IMR-90 (cell line): ENCODE measurements around the gene MRPL28. TPM values are rescaled to one million over a fixed set of nuclear protein-coding genes. Genes with fewer than 3 reads are reported as not detected.

Experiments used
- ATAC-seq: fragments of 200-7000 bp; cut with Tn5 transposase; 2 replicates; pipeline ENCODE4 v1.9.1; 2020; ENCODE audit warnings: low read depth, mild to moderate bottlenecking, moderate library complexity
- BruUV-seq: library from RNA; stranded (reverse); fragments of 400-500 nt; replicated peaks from 2 replicates; lab custom pipeline; 2021; lab: Mats Ljungman, UMichigan
- CTCF ChIA-PET: fragments of 300-600 bp; formaldehyde crosslinking; extraction: SDS; loops from one replicate; lab custom pipeline; 2021; ENCODE audit warnings: antibody characterized with exemption; lab: Yijun Ruan, JAX
- POLR2A ChIA-PET: fragments of 300-600 bp; sonication (Branson Sonifier 250); formaldehyde crosslinking; loops from one replicate; lab custom pipeline; 2022; ENCODE audit warnings: antibody characterized with exemption; ENCODE audit not compliant: unreplicated experiment; lab: Charles Lee
- DNase-seq: peaks from one replicate; pipeline ENCODE4 v3.0.0; 2013
- H2AFZ ChIP-seq: replicated peaks from 2 replicates; pipeline ENCODE3; 2013; ENCODE audit warnings: low read length, mild to moderate bottlenecking; ENCODE audit not compliant: poor library complexity
- H2AK5ac ChIP-seq: 2 replicates; pipeline ENCODE4 v1.6.1; 2013; ENCODE audit warnings: low read depth, low read length, inconsistent platforms
- H2AK9ac ChIP-seq: replicated peaks from 2 replicates; pipeline ENCODE3; 2013; ENCODE audit warnings: mild to moderate bottlenecking, low read depth, low read length, moderate library complexity; ENCODE audit not compliant: poor library complexity
- H2BK120ac ChIP-seq: 2 replicates; pipeline ENCODE4 v1.6.1; 2013; ENCODE audit warnings: low read depth, low read length, inconsistent platforms
- H2BK15ac ChIP-seq: 3 replicates; pipeline ENCODE4 v1.6.1; 2013; ENCODE audit warnings: low read depth, low read length, inconsistent platforms
- H2BK20ac ChIP-seq: 2 replicates; pipeline ENCODE4 v1.6.1; 2013; ENCODE audit warnings: low read depth, mild to moderate bottlenecking, inconsistent platforms, low read length, moderate library complexity
- H2BK5ac ChIP-seq: 2 replicates; pipeline ENCODE4 v1.6.1; 2013; ENCODE audit warnings: mild to moderate bottlenecking, low read depth, low read length, inconsistent platforms; ENCODE audit not compliant: poor library complexity, severe bottlenecking
- H3K14ac ChIP-seq: replicated peaks from 2 replicates; pipeline ENCODE4 v1.6.1; 2013; ENCODE audit warnings: low read depth, low read length, inconsistent platforms
- H3K18ac ChIP-seq: 2 replicates; pipeline ENCODE4 v1.6.1; 2013; ENCODE audit warnings: low read depth, low read length, control low read depth
- H3K23ac ChIP-seq: 2 replicates; pipeline ENCODE4 v1.6.1; 2013; ENCODE audit warnings: low read depth, low read length, inconsistent platforms
- H3K27ac ChIP-seq: 2 replicates; pipeline ENCODE4 v1.5.1; 2013; ENCODE audit warnings: mild to moderate bottlenecking, control low read depth, low read length; ENCODE audit not compliant: insufficient read depth
- H3K27me3 ChIP-seq: 2 replicates; pipeline ENCODE4 v1.6.1; 2013; ENCODE audit warnings: low read length; ENCODE audit not compliant: control insufficient read depth, insufficient read depth
- H3K36me3 ChIP-seq: 2 replicates; pipeline ENCODE4 v1.6.1; 2013; ENCODE audit warnings: low read length, mixed read lengths; ENCODE audit not compliant: control insufficient read depth, insufficient read depth
- H3K4ac ChIP-seq: 2 replicates; pipeline ENCODE4 v1.6.1; 2013; ENCODE audit warnings: low read depth, low read length, inconsistent platforms
- H3K4me1 ChIP-seq: 2 replicates; pipeline ENCODE4 v1.6.1; 2013; ENCODE audit warnings: low read length, mixed read lengths; ENCODE audit not compliant: control insufficient read depth, insufficient read depth
- H3K4me2 ChIP-seq: 2 replicates; pipeline ENCODE4 v1.6.1; 2013; ENCODE audit warnings: low read depth, mild to moderate bottlenecking, control low read depth, low read length, moderate library complexity
- H3K4me3 ChIP-seq: 2 replicates; pipeline ENCODE4 v1.5.1; 2013; ENCODE audit warnings: low read depth, mild to moderate bottlenecking, control low read depth, low read length, moderate library complexity; ENCODE audit not compliant: insufficient read depth
- H3K56ac ChIP-seq: 2 replicates; pipeline ENCODE4 v1.6.1; 2013; ENCODE audit warnings: low read length, inconsistent platforms; ENCODE audit not compliant: insufficient read depth; ENCODE audit errors: extremely low read depth
- H3K79me1 ChIP-seq, 2 experiments: 2 replicates each; pipeline ENCODE4 v1.6.1; 2013; ENCODE audit warnings: low read length in 2 of 2, inconsistent platforms in 1 of 2, low read depth in 1 of 2
- H3K9ac ChIP-seq: 2 replicates; pipeline ENCODE4 v1.6.1; 2013; ENCODE audit warnings: low read depth, low read length, control low read depth
- H3K9me1 ChIP-seq: 2 replicates; pipeline ENCODE4 v1.6.1; 2013; ENCODE audit warnings: low read length, inconsistent platforms; ENCODE audit not compliant: insufficient read depth
- H3K9me3 ChIP-seq: 2 replicates; pipeline ENCODE4 v1.6.1; 2013; ENCODE audit warnings: low read length; ENCODE audit not compliant: control insufficient read depth, insufficient read depth
- H4K20me1 ChIP-seq: 2 replicates; pipeline ENCODE4 v1.6.1; 2013; ENCODE audit warnings: low read length, inconsistent platforms; ENCODE audit not compliant: insufficient read depth
- H4K5ac ChIP-seq: 2 replicates; pipeline ENCODE4 v1.6.1; 2013; ENCODE audit warnings: mild to moderate bottlenecking, low read depth, low read length, control low read depth
- H4K8ac ChIP-seq, 2 experiments: 2 replicates each; pipeline ENCODE4 v1.6.1; 2013; ENCODE audit warnings: low read depth in 2 of 2, low read length in 2 of 2, control low read depth in 1 of 2, inconsistent platforms in 1 of 2
- H4K91ac ChIP-seq: 2 replicates; pipeline ENCODE4 v1.6.1; 2013; ENCODE audit warnings: low read depth, low read length, inconsistent platforms; ENCODE audit not compliant: insufficient read depth
- CEBPB ChIP-seq: IDR thresholded peaks from 2 replicates; pipeline ENCODE4 v1.6.1; 2012; ENCODE audit warnings: low read depth, low read length, improper control_type of control experiment
- FOS ChIP-seq: fragments of 150-350 bp; IDR thresholded peaks from 2 replicates; pipeline ENCODE4 v1.6.1; 2016; ENCODE audit warnings: low read depth, low read length
- MAFK ChIP-seq: IDR thresholded peaks from 2 replicates; pipeline ENCODE4 v1.6.1; 2012; ENCODE audit warnings: low read depth, low read length, improper control_type of control experiment
- MAZ ChIP-seq: IDR thresholded peaks from 2 replicates; pipeline ENCODE4 v1.6.1; 2012; ENCODE audit warnings: low read depth, mild to moderate bottlenecking, low read length, improper control_type of control experiment, moderate library complexity, borderline replicate concordance
- MXI1 ChIP-seq: IDR thresholded peaks from 2 replicates; pipeline ENCODE4 v1.6.1; 2012; ENCODE audit warnings: low read depth, mild to moderate bottlenecking, low read length, moderate library complexity, borderline replicate concordance
- NFE2L2 ChIP-seq: fragments of 150-350 bp; IDR thresholded peaks from 2 replicates; pipeline ENCODE4 v1.6.1; 2016; ENCODE audit warnings: low read depth, mild to moderate bottlenecking, low read length
- POLR2A ChIP-seq: IDR thresholded peaks from 2 replicates; pipeline ENCODE4 v1.6.1; 2012; ENCODE audit warnings: mild to moderate bottlenecking, low read depth, low read length
- RAD21 ChIP-seq: IDR thresholded peaks from 2 replicates; pipeline ENCODE4 v1.6.1; 2012; ENCODE audit warnings: low read length, improper control_type of control experiment
- RCOR1 ChIP-seq: IDR thresholded peaks from 2 replicates; pipeline ENCODE4 v1.6.1; 2012; ENCODE audit warnings: mild to moderate bottlenecking, low read length, improper control_type of control experiment; ENCODE audit not compliant: insufficient replicate concordance
- SMC3 ChIP-seq: fragments of 150-350 bp; IDR thresholded peaks from 2 replicates; pipeline ENCODE4 v1.6.1; 2016; ENCODE audit warnings: low read depth, mild to moderate bottlenecking, antibody characterized with exemption, low read length, moderate library complexity
- WGBS, 2 experiments: methylation state at CpG; one replicate each; pipeline versions ENCODE4 v1.1.5 to v1.1.7; 2013; ENCODE audit warnings: missing lambda C conversion rate in 2 of 2; ENCODE audit not compliant: insufficient read length in 1 of 2; ENCODE audit errors: extremely low coverage in 2 of 2; 5-methylcytosine and 5-hydroxymethylcytosine counted together
- dilution Hi-C: fragments of 300-500 bp; cut with HindIII; formaldehyde crosslinking; loops from one replicate; pipeline ENCODE4 v1.14.3; 2018; ENCODE audit warnings: low sequenced_read_pairs; ENCODE audit not compliant: unreplicated experiment
- in situ Hi-C: fragments of 300-500 bp; cut with MboI; formaldehyde crosslinking; loops from 3 replicates; pipeline ENCODE4 v1.14.3; 2019; ENCODE audit warnings: low sequenced_read_pairs, inconsistent platforms, mixed read lengths
- intact Hi-C: fragments of 100-400 bp; cut with micrococcal nuclease; formaldehyde crosslinking; loops from 2 replicates; pipeline ENCODE4 v1.10.0; 2022
- polyA plus RNA-seq, 3 experiments: library from polyadenylated mRNA; depleted of rRNA; stranded (reverse); fragments of >200 nt; gene quantifications; 2 replicates each; pipeline ENCODE4 v1.2.3, GENCODE V29; 2012; ENCODE audit warnings: low replicate concordance in 1 of 3
- total RNA-seq: library from RNA; depleted of rRNA; stranded (reverse); fragments of >200 nt; gene quantifications from 2 replicates; pipeline ENCODE4 v1.2.3, GENCODE V29; 2012
- TF ChIP-seq, protein P1 (sequence below): fragments of 150-350 bp; IDR thresholded peaks from 2 replicates; pipeline ENCODE4 v1.6.1; 2017; ENCODE audit warnings: mild to moderate bottlenecking, antibody characterized with exemption, low read length, low read depth
- TF ChIP-seq, protein P2 (sequence below): fragments of 150-350 bp; IDR thresholded peaks from 2 replicates; pipeline ENCODE4 v1.6.1; 2016; ENCODE audit warnings: low read depth, mild to moderate bottlenecking, low read length, moderate library complexity, borderline replicate concordance
- TF ChIP-seq, protein P3 (sequence below): conservative IDR thresholded peaks from 2 replicates; pipeline ENCODE4 v1.5.1; 2012; ENCODE audit warnings: mild to moderate bottlenecking, low read depth, low read length, improper control_type of control experiment

The MRPL28 gene
- total and polyA plus RNA-seq, 2 of the 4 experiments (the other 2 are of a cell fraction), result 104 to 181 TPM

DNA sequence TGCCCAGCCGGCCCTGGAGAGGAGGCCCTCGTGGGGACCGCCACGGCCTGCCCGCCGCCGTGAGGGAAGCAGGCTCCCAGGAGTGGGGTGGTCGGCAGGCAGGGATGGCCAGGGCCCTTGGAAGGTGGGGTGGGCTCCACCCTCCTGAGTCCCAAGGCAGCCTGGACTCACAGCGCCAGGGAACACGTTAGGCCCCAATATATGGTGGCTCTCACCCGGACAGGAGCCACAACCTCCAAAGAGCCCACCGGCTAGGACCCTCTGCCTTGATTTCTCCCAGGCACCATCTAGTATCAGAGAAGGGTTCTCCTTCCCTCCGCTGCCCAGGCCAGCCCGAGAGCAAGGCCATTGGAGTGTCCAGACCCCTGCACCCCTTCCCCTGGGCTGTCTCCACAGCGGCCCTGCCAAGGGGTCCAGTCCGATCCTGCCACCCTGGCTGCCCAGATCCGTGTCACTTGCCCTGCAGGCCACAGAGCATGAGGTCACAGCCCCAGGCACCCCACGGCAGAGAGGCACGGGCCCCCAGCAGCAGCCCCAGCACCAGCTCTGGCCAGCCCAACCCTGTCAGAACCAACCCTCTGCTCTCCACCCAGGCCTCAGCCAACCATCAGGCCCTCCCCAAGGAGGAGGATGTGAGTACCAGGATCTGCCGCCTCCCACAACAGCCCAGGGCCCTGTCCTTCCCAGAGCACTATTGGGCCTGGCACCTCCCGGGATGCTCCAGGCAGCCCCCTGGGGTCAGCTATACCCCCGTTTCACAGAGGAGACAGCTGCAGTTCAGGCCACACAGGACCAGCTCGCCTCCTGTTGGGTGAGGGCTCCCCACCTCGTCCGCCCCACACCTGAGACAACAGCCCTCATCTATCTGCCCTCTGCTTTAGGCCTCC lies 16.7 kb downstream of the MRPL28 start:
- Histone ChIP-seq H3K9me1 (peaks cover 8% of the 10 kb centered on the region), H3K14ac (no peak overlapping the region; the same call in 1 of the 2 replicates), H3K4me1 (peaks cover 5% of the 10 kb centered on the region; the same call in 1 of the 2 replicates), H2BK20ac (no peak overlapping the region), H2AK5ac (no peak overlapping the region; the same call in 1 of the 2 replicates), H3K23ac (no peak overlapping the region), H2BK15ac (no peak overlapping the region), H4K20me1 (peaks cover 15% of the 10 kb centered on the region), H3K4me2 (peak overlapping the region; percentile 73), H3K9me3 (no peaks in the 10 kb centered on the region), H4K91ac (0 out of 2 replicates have a peak overlapping the region, but pooled peaks have one; percentile 12), H3K36me3 (peaks cover 3% of the 10 kb centered on the region; the same call in 1 of the 2 replicates), H3K4me3 (peak overlapping the region; percentile 52), H4K5ac (peak overlapping the region; percentile 72), H2BK5ac (peak overlapping the region; percentile 11), H3K18ac (no peak overlapping the region), H3K27me3 (no peaks in the 10 kb centered on the region), H2BK120ac (no peak overlapping the region), H4K8ac (peak overlapping the region in 1 of 2 experiments; percentile 63; a peak in 2 of 4 replicates), H3K27ac (peak overlapping the region; percentile 7; the same call in 1 of the 2 replicates), H2AFZ (peak overlapping the region; percentile 98), H3K56ac (no peak overlapping the region), H3K9ac (peak overlapping the region; percentile 19; the same call in 1 of the 2 replicates), H2AK9ac (peak overlapping the region; percentile 81), H3K79me1 (peaks cover 26 to 30% of the 10 kb centered on the region in 2 experiments), H3K4ac (0 out of 2 replicates have a peak overlapping the region, but pooled peaks have one; percentile 47)
- POLR2A ChIA-PET, result interaction anchor here (0.6 kb wide), 1 partner anchor 35 kb away, joined by 4 read pairs; no protein-coding TSS in a partner anchor
- WGBS, 2 experiments, result 66% methylated on average over 7 of the region's 25 CpGs; no CpG with 5 or more reads in 1 of the 2 experiments
- intact Hi-C loops, result loop anchor here (2.0 kb wide), 1 partner anchor 119 kb away; the partner anchor contains the start of gene FAM234A
- dilution Hi-C loops, result no loop called here
- in situ Hi-C loops, result no loop called here
- CTCF ChIA-PET, result no interaction called here
- DNase-seq, result no peak
- ATAC-seq, result no peak
- BruUV-seq, result no TSS peak
- TF ChIP-seq, protein P1, sequence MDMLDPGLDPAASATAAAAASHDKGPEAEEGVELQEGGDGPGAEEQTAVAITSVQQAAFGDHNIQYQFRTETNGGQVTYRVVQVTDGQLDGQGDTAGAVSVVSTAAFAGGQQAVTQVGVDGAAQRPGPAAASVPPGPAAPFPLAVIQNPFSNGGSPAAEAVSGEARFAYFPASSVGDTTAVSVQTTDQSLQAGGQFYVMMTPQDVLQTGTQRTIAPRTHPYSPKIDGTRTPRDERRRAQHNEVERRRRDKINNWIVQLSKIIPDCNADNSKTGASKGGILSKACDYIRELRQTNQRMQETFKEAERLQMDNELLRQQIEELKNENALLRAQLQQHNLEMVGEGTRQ, result no peak
- TF ChIP-seq CEBPB (no peak), MXI1 (no peak), POLR2A (no peak), FOS (no peak), RCOR1 (no peak), RAD21 (no peak), SMC3 (no peak), NFE2L2 (no peak), MAZ (no peak), MAFK (no peak)
- TF ChIP-seq, protein P2, sequence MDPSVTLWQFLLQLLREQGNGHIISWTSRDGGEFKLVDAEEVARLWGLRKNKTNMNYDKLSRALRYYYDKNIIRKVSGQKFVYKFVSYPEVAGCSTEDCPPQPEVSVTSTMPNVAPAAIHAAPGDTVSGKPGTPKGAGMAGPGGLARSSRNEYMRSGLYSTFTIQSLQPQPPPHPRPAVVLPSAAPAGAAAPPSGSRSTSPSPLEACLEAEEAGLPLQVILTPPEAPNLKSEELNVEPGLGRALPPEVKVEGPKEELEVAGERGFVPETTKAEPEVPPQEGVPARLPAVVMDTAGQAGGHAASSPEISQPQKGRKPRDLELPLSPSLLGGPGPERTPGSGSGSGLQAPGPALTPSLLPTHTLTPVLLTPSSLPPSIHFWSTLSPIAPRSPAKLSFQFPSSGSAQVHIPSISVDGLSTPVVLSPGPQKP, result no peak
- TF ChIP-seq, protein P3, sequence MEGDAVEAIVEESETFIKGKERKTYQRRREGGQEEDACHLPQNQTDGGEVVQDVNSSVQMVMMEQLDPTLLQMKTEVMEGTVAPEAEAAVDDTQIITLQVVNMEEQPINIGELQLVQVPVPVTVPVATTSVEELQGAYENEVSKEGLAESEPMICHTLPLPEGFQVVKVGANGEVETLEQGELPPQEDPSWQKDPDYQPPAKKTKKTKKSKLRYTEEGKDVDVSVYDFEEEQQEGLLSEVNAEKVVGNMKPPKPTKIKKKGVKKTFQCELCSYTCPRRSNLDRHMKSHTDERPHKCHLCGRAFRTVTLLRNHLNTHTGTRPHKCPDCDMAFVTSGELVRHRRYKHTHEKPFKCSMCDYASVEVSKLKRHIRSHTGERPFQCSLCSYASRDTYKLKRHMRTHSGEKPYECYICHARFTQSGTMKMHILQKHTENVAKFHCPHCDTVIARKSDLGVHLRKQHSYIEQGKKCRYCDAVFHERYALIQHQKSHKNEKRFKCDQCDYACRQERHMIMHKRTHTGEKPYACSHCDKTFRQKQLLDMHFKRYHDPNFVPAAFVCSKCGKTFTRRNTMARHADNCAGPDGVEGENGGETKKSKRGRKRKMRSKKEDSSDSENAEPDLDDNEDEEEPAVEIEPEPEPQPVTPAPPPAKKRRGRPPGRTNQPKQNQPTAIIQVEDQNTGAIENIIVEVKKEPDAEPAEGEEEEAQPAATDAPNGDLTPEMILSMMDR, result no peak
